Esophagus muscularis mucosa (tissue), 4 donors: ENCODE data around the gene PPP1R16B. TPM values are rescaled to one million over a fixed set of nuclear protein-coding genes. Genes with fewer than 3 reads are reported as not detected.

Experiments
- DNase-seq: peaks from one replicate; pipeline ENCODE4 v3.0.0-alpha.2; 2017; ENCODE audit errors: extremely low spot score
- H3K27ac ChIP-seq, 4 donors: fragments of 200-600 bp; sonication (generic); replicated peaks in 1 of 4; 1 replicate in 3 of 4; 2 replicates in 1 of 4; pipeline ENCODE4 v1.5.1; 2016 to 2019; ENCODE audit warnings: mild to moderate bottlenecking in 1 of 4
- H3K27me3 ChIP-seq, 4 donors: fragments of 200-600 bp; sonication (generic); one replicate each; pipeline versions ENCODE4 v1.5.1 to v1.6.0; 2016 to 2019
- H3K36me3 ChIP-seq, 4 donors: fragments of 200-600 bp; sonication (generic); one replicate each; pipeline ENCODE4 v1.5.1; 2016 to 2019
- H3K4me1 ChIP-seq, 4 donors: fragments of 200-600 bp; sonication (generic); one replicate each; pipeline ENCODE4 v1.5.1; 2016 to 2019
- H3K4me3 ChIP-seq, 4 donors: fragments of 200-600 bp; sonication (generic); 1 replicate in 2 of 4; 2 replicates in 2 of 4; pipeline ENCODE4 v1.5.1; 2016 to 2019; ENCODE audit warnings: mild to moderate bottlenecking in 4 of 4, moderate library complexity in 1 of 4
- H3K9me3 ChIP-seq, 4 donors: fragments of 200-600 bp; sonication (generic); 1 replicate in 3 of 4; 2 replicates in 1 of 4; pipeline ENCODE4 v1.5.1; 2016 to 2019
- CTCF ChIP-seq, 3 experiments: fragments of 200-600 bp in 2 of 3; fragments of 450-650 bp in 1 of 3; sonication (generic) in 2 of 3; IDR thresholded peaks; one replicate each; pipeline ENCODE4 v1.5.1; 2017 to 2019; ENCODE audit warnings: antibody characterized with exemption in 3 of 3, mild to moderate bottlenecking in 2 of 3, moderate library complexity in 1 of 3
- EP300 ChIP-seq: sonication (generic); formaldehyde crosslinking; IDR thresholded peaks from one replicate; pipeline ENCODE4 v1.6.1; 2017; ENCODE audit warnings: antibody characterized with exemption
- POLR2A ChIP-seq: fragments of 450-650 bp; IDR thresholded peaks from one replicate; pipeline ENCODE4 v1.6.1; 2017; ENCODE audit warnings: antibody characterized with exemption, moderate library complexity, mild to moderate bottlenecking, low read depth
- POLR2AphosphoS5 ChIP-seq, 2 donors: sonication (generic); formaldehyde crosslinking; IDR thresholded peaks; one replicate each; pipeline ENCODE4 v1.6.1; 2017; ENCODE audit warnings: antibody characterized with exemption in 2 of 2
- WGBS: methylation state at CpG from one replicate; pipeline ENCODE4 v1.1.5; 2018; 5-methylcytosine and 5-hydroxymethylcytosine counted together
- intact Hi-C: fragments of 100-400 bp; cut with DNase I; formaldehyde crosslinking; loops from one replicate; pipeline ENCODE4 v1.15.1; 2023
- total RNA-seq, 4 donors: library from RNA; depleted of rRNA; stranded (reverse); fragments of >200 nt; gene quantifications; one replicate each; pipeline versions ENCODE4 v1.1.0 to v1.2.1, GENCODE V29; 2016

Gene PPP1R16B
- total RNA-seq, 4 donors from 2014 or later: 3.7 to 12.1 (median 6.8) TPM

- DNase-seq: no peak
- WGBS: 82% methylated on average over 4 of the region's 4 CpGs
- Histone ChIP-seq H3K36me3 (peaks cover 0 to 4% (median 0%) of the 10 kb centered on the region in 4 donors), H3K4me3 (no peak overlapping the region), H3K27ac (no peak overlapping the region), H3K27me3 (peaks cover 0 to 28% (median 0%) of the 10 kb centered on the region in 4 donors), H3K4me1 (peaks cover 0 to 1% (median 0%) of the 10 kb centered on the region in 4 donors), H3K9me3 (no peaks in the 10 kb centered on the region)
- TF ChIP-seq CTCF (IDR thresholded peaks at IDR 0.05): no peak
- TF ChIP-seq EP300: no peak
- TF ChIP-seq POLR2AphosphoS5 (IDR thresholded peaks at IDR 0.05): no peak
- TF ChIP-seq POLR2A: no peak
- intact Hi-C loops: no loop called here
Measured at GRCh38 chr20:38836991-38837390, 31.5 kb downstream of the PPP1R16B start.

GRCh38 chr20:38838326-38838725 lies 32.8 kb downstream of the PPP1R16B start:
- Histone ChIP-seq H3K27ac (no peak overlapping the region), H3K27me3 (peaks cover 0 to 28% (median 0%) of the 10 kb centered on the region in 4 donors), H3K36me3 (peaks cover 0 to 4% (median 0%) of the 10 kb centered on the region in 4 donors), H3K4me1 (peaks cover 0 to 6% (median 0%) of the 10 kb centered on the region in 4 donors), H3K9me3 (no peaks in the 10 kb centered on the region), H3K4me3 (no peak overlapping the region)
- no peak for DNase-seq
- intact Hi-C loops: no loop called here
- 62% methylated on average over 8 of the region's 8 CpGs for WGBS
- TF ChIP-seq CTCF (IDR thresholded peaks at IDR 0.05) (no peak), EP300 (no peak), POLR2AphosphoS5 (IDR thresholded peaks at IDR 0.05) (no peak), POLR2A (no peak)

GRCh38 chr20:38839563-38839962 lies 34.1 kb downstream of the PPP1R16B start:
- Histone ChIP-seq H3K27me3 (peaks cover 0 to 28% (median 0%) of the 10 kb centered on the region in 4 donors), H3K27ac (no peak overlapping the region), H3K36me3 (peaks cover 0 to 4% (median 0%) of the 10 kb centered on the region in 4 donors), H3K4me1 (peaks cover 0 to 6% (median 0%) of the 10 kb centered on the region in 4 donors), H3K4me3 (no peak overlapping the region), H3K9me3 (no peaks in the 10 kb centered on the region)
- TF ChIP-seq EP300: no peak
- 91% methylated on average over 4 of the region's 4 CpGs for WGBS
- no peak for DNase-seq
- intact Hi-C loops: no loop called here

- intact Hi-C loops: no loop called here
- H3K9me3 ChIP-seq: no peaks in the 10 kb centered on the region
- H3K4me3 ChIP-seq: no peak overlapping the region
- H3K4me1 ChIP-seq: peaks cover 0 to 6% (median 0%) of the 10 kb centered on the region in 4 donors
- peaks cover 0 to 32% (median 0%) of the 10 kb centered on the region in 4 donors for H3K27me3 ChIP-seq
- 78% methylated on average over 14 of the region's 14 CpGs for WGBS
- H3K27ac ChIP-seq: no peak overlapping the region
- TF ChIP-seq CTCF (IDR thresholded peaks at IDR 0.05): no peak
- TF ChIP-seq EP300: no peak
- TF ChIP-seq POLR2A: no peak
- no peak for TF ChIP-seq POLR2AphosphoS5 (IDR thresholded peaks at IDR 0.05)
- DNase-seq: no peak
- peaks cover 0 to 4% (median 0%) of the 10 kb centered on the region in 4 donors for H3K36me3 ChIP-seq
Measured at GRCh38 chr20:38840053-38840893, 34.8 kb downstream of the PPP1R16B start.

GRCh38 chr20:38840894-38841470 lies 35.5 kb downstream of the PPP1R16B start:
- Histone ChIP-seq H3K27me3 (peaks cover 0 to 28% (median 0%) of the 10 kb centered on the region in 4 donors), H3K27ac (no peak overlapping the region), H3K36me3 (no peaks in the 10 kb centered on the region), H3K4me3 (no peak overlapping the region), H3K9me3 (no peaks in the 10 kb centered on the region), H3K4me1 (peaks cover 0 to 6% (median 0%) of the 10 kb centered on the region in 4 donors)
- intact Hi-C loops: no loop called here
- DNase-seq: no peak
- TF ChIP-seq CTCF (IDR thresholded peaks at IDR 0.05): no peak
- no peak for TF ChIP-seq EP300
- TF ChIP-seq POLR2AphosphoS5 (IDR thresholded peaks at IDR 0.05): no peak
- TF ChIP-seq POLR2A: no peak
- WGBS: 87% methylated on average over 8 of the region's 8 CpGs
